SK-N-SH treated with all-trans-retinoic acid at 6 μM for 48 hours (cell line): ENCODE data around the gene ZFP69.

Experiments used
- ATAC-seq: fragments of 200-7000 bp; cut with Tn5 transposase; 3 replicates; pipeline ENCODE4 v1.9.1; 2020; ENCODE audit warnings: mild to moderate bottlenecking, moderate library complexity
- ARNTL ChIP-seq: fragments of 450-650 bp; formaldehyde crosslinking; IDR thresholded peaks from 2 replicates; pipeline ENCODE4 v1.5.0; 2020; ENCODE audit warnings: low read depth, mild to moderate bottlenecking, moderate library complexity, borderline replicate concordance
- BACH2 ChIP-seq: fragments of 250-450 bp; sonication (Bioruptor Pico); IDR thresholded peaks from 2 replicates; pipeline ENCODE4 v1.9.0; 2021; ENCODE audit warnings: mild to moderate bottlenecking, borderline replicate concordance
- CSDC2 ChIP-seq: fragments of 250-450 bp; sonication (Bioruptor Pico); IDR thresholded peaks from 2 replicates; pipeline ENCODE4 v1.5.0; 2020; ENCODE audit warnings: mild to moderate bottlenecking, moderate library complexity
- OSR1 ChIP-seq: fragments of 250-450 bp; sonication (Bioruptor Pico); IDR thresholded peaks from 2 replicates; pipeline ENCODE4 v1.8.0; 2022; ENCODE audit warnings: moderate library complexity, mild to moderate bottlenecking, inconsistent platforms
- POU6F1 ChIP-seq: fragments of 250-450 bp; sonication (Bioruptor Pico); IDR thresholded peaks from 2 replicates; pipeline ENCODE4 v1.8.0; 2021; ENCODE audit warnings: low read depth, mild to moderate bottlenecking, moderate library complexity, borderline replicate concordance
- RARB ChIP-seq: fragments of 250-450 bp; sonication (Bioruptor Pico); IDR thresholded peaks from 2 replicates; pipeline ENCODE4 v1.8.0; 2021; ENCODE audit warnings: mild to moderate bottlenecking, moderate library complexity
- SNAI2 ChIP-seq: fragments of 250-450 bp; sonication (Bioruptor Pico); IDR thresholded peaks from 2 replicates; pipeline ENCODE4 v1.5.0; 2020; ENCODE audit warnings: mild to moderate bottlenecking, moderate library complexity
- ZFP30 ChIP-seq: fragments of 450-650 bp; formaldehyde crosslinking; IDR thresholded peaks from 2 replicates; pipeline ENCODE4 v1.5.0; 2022; ENCODE audit warnings: mild to moderate bottlenecking, moderate library complexity
- TF ChIP-seq, protein P1 (sequence below): fragments of 250-450 bp; sonication (Bioruptor Pico); IDR thresholded peaks from 2 replicates; pipeline ENCODE4 v1.5.1; 2020; ENCODE audit warnings: low read depth, mild to moderate bottlenecking, moderate library complexity

The ZFP69 gene

GRCh38 chr1:40539338-40539737 lies 62.2 kb downstream of the ZFP69 start:
- ATAC-seq, result no peak
- TF ChIP-seq OSR1 (CRISPR knock-in tag), result no peak
- TF ChIP-seq RARB (CRISPR knock-in tag), result no peak
- no peak for TF ChIP-seq ARNTL
- TF ChIP-seq, protein P1, sequence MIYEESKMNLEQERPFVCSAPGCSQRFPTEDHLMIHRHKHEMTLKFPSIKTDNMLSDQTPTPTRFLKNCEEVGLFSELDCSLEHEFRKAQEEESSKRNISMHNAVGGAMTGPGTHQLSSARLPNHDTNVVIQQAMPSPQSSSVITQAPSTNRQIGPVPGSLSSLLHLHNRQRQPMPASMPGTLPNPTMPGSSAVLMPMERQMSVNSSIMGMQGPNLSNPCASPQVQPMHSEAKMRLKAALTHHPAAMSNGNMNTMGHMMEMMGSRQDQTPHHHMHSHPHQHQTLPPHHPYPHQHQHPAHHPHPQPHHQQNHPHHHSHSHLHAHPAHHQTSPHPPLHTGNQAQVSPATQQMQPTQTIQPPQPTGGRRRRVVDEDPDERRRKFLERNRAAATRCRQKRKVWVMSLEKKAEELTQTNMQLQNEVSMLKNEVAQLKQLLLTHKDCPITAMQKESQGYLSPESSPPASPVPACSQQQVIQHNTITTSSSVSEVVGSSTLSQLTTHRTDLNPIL, result no peak
- TF ChIP-seq POU6F1 (CRISPR knock-in tag), result no peak
- TF ChIP-seq SNAI2, result no peak
- no peak for TF ChIP-seq ZFP30
- no peak for TF ChIP-seq BACH2 (CRISPR knock-in tag)
- no peak for TF ChIP-seq CSDC2 (CRISPR knock-in tag)
